PC-9 (cell line): ENCODE data around the gene HGS.

Source experiments
- EZH2 ChIP-seq: fragments of 200-600 bp; sonication (generic); IDR thresholded peaks from 2 replicates; pipeline ENCODE4 v1.8.0; 2017; ENCODE audit warnings: antibody characterized with exemption, low read depth
- TF ChIP-seq, protein P1 (sequence below): fragments of 200-600 bp; sonication (generic); conservative IDR thresholded peaks from 2 replicates; pipeline ENCODE4 v1.6.1; 2017; ENCODE audit warnings: mixed run types, antibody characterized with exemption, mild to moderate bottlenecking, moderate library complexity

GRCh38 chr17:81701288-81702071 is 17.7 kb downstream of the HGS start:
- no peak for TF ChIP-seq EZH2
- TF ChIP-seq, protein P1, sequence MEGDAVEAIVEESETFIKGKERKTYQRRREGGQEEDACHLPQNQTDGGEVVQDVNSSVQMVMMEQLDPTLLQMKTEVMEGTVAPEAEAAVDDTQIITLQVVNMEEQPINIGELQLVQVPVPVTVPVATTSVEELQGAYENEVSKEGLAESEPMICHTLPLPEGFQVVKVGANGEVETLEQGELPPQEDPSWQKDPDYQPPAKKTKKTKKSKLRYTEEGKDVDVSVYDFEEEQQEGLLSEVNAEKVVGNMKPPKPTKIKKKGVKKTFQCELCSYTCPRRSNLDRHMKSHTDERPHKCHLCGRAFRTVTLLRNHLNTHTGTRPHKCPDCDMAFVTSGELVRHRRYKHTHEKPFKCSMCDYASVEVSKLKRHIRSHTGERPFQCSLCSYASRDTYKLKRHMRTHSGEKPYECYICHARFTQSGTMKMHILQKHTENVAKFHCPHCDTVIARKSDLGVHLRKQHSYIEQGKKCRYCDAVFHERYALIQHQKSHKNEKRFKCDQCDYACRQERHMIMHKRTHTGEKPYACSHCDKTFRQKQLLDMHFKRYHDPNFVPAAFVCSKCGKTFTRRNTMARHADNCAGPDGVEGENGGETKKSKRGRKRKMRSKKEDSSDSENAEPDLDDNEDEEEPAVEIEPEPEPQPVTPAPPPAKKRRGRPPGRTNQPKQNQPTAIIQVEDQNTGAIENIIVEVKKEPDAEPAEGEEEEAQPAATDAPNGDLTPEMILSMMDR, result no peak
